Ecto neural progenitor cell (in vitro differentiated cells): Measurements from ENCODE around the gene DNAAF8.
"Not testable (repeated sequence)": the region's sequence is repeated elsewhere in the genome, so short reads cannot be mapped to it uniquely, and the experiment has no call there.

Source experiments
- DNase-seq: peaks from one replicate; pipeline ENCODE4 v3.0.0-alpha.2; 2018; ENCODE audit warnings: low spot score

The DNAAF8 gene

GRCh38 chr16:4783251-4783950 is 49.1 kb downstream of the DNAAF8 start:
- DNase-seq, result no peak

DNA sequence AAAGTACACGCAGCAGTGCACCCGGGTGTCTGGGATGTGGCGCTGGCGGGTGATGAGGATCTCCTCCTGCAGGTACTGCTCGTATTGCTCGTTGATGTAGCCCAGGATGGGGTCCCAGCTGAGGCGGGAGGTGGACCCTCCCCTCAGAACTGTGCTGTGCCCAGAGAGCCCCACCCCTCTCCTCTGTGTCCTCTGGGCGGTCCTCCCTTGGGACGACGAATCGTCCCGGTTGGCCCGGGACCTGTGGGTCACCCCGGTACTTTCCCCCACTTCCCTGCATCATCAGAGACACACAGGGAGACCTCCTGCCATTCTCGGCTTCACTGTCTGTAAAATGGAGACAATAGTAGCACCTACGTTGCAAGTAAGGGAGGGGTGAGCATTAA is 49.6 kb downstream of the DNAAF8 start:
- DNase-seq, result no peak

DNA sequence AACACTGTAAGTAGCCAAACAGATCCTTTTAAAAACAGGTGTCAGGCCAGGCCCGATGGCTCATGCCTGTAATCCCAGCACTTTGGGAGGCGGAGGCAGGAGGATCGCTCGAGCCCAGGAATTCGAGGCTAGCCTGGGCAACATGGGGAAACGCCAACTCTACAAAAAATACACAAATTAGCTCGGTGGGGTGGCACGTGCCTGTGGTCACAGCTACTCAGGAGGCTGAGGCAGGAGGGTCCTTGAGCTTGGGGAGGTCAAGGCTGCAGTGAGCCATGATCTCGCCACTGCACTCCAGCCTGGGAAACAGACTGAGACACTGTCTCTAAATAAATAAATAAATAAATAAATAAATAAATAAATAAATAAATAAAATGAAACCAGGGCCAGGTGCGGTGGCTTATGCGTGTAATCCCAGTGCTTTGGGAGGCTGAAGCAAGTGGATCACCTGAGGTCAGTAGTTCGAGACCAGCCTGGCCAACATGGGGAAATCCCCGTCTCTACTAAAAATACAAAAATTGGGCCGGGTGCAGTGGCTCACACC is 50.2 kb downstream of the DNAAF8 start:
- not testable (repeated sequence) for DNase-seq

DNA sequence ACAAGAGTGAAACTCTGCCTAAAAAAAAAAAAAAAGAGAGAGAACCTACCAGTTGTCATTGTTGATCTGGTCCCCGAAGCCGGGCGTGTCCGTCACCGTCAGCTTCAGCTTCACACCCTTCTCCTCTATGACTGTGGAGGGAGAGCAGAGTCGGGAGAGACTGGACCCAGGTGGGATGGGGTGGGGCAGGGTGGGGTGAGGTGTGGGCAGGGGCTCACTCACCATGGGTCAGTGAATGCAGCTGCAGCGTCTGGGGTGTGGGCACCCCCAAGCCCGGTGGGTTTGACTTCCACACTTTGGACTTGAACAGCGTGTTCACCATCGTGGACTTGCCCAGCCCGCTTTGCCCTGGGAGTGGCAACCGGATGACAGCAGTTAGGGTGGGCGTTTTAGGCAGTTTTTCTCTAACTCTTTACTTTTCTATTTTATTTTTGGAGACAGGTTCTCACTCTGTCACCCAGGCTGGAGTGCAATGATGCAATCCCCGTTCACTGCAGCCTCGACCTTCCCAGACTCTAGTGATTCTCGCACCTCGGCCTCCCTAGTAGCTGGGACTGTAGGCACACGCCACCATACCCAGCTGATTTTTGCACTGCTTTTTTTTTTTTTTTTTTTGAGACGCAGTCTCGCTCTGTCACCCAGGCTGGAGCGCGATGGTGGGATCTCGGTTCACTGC is 51.6 kb downstream of the DNAAF8 start:
- no peak for DNase-seq

DNA sequence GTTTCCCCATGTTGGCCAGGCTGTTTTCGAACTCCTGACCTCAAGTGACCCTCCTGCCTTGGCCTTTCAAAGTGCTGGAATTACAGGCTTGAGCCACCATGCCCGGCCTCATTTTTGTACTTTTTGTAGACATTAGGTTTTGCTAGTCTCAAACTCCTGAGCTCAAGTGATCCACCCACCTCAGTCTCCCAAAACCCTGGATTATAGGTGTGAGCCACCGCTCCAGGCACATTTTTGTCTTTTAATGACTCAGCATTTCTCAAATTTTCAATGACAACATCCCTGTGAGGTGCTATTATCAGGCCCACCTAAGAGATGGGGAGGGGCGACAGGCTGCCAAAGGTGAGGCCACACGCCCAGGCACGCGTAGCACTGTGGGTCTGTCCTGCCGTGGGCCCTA is 52.7 kb downstream of the DNAAF8 start:
- no peak for DNase-seq

DNA sequence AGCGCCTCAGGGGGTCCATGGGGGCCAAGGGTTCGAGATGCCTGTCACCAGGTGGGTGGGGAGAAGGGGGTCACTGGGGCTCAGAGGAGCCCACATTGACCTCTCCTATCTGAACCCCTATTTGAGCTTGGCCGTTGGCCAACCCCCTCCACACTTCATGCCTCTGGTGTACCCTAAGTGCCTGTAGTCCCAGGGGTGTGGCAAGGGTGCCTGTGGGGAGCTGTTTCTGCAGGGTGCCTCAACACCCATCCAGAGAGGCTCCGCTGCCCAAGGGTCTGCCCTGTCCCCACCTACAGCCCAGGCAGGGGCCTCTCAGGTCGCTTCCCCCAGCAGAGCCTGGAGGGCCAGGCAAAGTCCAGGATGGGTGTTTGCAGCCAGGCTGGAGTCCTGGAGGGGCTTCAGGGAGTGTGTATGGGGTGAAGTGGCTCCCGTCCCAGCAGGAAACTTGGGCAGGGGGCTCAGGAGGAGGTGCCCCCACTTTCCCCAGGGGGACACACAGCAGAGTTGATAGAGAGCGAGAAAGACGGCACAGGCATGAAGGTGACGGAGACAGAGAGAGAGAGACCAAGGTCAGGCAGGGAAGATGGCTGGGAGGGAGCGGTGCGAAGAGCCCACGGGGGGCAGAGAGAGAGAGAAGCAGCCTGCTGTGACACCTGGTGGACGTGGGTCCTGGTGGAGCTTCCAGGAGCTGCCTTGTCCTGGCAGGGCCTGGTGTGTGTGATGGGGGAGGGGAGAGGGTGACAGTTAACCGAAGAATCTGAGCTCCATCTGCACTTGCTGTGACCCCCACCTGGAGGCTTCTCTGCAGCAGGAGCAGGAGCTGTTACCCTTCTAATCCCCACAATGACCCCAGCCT is 53.5 kb downstream of the DNAAF8 start, which contains the start of gene SEPTIN12:
Gene SEPTIN12 (minus strand): TSS at position 719 of the 856 bp plus-strand sequence. CDS start 700 bp downstream, at position 19.
- DNase-seq, result no peak

- no peak for DNase-seq
Measured at GRCh38 chr16:4788489-4788889, 54.2 kb downstream of the DNAAF8 start.

DNA sequence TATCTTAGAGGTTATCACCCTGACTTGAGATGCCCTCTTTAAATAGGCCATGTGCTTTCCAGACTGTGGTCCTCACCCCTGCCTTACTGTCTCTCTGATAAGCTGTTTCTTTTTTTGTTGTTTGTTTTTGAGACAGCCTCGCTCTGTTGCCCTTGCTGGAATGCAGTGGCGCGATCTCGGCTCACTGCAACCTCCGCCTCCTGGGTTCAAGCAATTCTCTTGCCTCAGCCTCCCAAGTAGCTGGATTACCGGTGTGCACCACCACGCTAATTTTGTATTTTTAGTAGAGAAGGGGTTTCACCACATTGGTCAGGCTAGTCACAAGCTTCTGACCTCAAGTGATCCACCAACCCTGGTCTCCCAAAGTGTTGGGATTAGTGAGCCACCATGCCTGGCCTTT is 54.6 kb downstream of the DNAAF8 start:
- DNase-seq, result no peak

DNA sequence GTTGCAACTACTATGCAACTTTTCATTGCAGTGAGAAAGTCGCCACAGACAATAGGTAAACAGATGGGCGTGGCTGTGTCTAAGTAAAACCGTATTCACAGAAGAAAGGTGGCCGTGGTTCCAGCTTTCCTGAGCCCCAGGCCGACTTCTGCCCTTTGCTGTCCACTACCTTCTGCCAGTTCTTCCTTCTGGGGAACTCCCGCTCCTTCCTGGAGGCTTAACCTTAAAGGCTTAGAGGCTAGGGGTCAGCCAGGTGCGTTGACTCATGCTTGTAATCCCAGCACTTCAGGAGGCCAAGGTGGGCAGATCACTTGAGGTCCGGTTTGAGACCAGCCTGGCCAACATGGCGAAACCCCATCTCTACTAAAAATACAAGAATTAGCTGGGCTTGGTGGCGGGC is 55.9 kb downstream of the DNAAF8 start:
- no peak for DNase-seq

GRCh38 chr16:4790871-4791270 is 56.5 kb downstream of the DNAAF8 start:
- no peak for DNase-seq

DNA sequence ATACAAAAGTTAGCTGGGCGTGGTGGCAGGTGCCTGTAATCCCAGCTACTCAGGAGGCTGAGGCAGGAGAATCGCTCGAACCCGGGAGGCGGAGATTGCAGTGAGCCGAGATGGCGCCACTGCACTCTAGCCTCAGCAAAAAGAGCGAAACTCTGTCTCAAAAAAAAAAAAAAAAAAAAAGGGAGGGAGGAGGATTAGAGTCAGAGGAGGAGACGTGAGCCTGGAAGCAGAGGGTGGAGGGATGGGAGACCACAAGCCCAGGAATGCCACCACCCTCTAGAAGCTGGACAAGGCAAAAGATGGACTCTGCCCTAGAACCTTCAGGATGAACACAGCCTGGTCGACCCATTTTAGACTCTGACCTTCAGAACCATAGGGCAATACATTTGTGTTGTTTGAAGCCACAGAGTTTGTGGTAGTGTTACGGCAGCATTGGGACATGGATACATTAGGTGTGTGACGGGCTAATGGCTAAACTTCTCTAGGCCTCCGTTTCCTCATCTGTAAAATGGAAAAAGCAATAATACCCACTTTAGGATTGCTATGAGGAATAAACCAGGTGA is 58.7 kb downstream of the DNAAF8 start:
- DNase-seq, result no peak

DNA sequence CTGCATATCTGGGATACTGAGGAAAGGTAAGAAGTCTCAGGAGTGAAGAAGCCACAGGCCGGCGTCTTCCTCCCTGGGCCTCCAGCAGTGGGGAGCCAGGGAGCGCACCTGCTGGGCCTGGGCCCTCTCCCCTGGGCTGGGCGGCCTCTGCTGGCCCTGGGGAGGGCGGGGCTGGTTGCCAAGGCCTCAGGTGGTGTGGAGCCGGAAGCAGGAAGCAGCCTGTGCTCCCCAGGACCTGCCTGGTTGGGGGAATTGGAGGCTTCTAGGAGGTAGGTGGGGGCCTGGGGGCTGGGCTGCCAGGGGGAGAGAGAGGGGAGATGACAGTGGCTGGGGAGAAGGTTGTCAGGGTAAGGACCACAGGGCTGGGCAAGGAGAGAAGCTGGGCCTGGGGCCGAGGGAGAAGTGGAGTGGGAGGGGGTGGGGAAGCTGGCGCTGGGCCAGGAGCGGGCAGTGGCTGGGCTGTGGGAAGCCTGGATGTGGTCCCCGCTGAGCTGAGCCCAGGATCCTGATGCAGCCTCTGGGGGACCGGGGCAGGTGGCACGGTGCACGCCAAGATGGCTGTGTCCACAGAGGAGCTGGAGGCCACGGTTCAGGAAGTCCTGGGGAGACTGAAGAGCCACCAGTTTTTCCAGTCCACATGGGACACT is 61.0 kb downstream of the DNAAF8 start, which contains the start of gene SMIM22:
Gene SMIM22 (plus strand): TSS at position 189 of the 647 bp plus-strand sequence. CDS start 366 bp downstream, at position 555.
- no peak for DNase-seq

DNA sequence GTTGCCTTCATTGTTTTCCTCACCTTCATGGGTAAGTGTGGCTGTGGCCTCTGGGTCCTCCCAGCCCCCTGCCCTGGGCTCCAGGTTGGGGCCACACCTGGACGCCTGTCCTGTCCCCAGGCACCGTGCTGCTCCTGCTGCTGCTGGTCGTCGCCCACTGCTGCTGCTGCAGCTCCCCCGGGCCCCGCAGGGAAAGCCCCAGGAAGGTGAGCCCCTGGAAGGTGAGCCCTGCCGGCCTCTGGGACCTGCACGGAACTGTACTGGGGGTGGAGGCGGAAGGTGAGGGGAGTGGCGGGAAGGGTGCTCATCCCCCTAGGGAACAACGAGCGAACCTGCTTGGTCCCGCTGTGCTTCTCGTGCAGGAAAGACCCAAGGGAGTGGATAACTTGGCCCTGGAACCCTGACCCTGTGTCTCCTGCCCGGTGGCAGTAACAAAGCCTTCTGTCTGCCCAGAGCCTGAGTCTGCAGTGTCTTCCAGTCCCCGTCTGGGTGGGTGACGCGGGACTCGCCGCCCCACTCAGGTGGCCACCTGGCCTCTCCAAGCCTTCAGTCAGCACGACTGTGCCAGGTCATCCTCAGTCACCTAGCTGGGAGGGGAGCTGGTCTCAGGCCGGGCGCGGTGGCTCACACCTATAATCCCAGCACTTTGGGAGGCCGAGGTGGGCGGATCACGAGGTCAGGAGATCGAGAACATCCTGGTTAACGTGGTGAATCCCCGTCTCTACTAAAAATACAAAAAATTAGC is 61.7 kb downstream of the DNAAF8 start:
- no peak for DNase-seq

DNA sequence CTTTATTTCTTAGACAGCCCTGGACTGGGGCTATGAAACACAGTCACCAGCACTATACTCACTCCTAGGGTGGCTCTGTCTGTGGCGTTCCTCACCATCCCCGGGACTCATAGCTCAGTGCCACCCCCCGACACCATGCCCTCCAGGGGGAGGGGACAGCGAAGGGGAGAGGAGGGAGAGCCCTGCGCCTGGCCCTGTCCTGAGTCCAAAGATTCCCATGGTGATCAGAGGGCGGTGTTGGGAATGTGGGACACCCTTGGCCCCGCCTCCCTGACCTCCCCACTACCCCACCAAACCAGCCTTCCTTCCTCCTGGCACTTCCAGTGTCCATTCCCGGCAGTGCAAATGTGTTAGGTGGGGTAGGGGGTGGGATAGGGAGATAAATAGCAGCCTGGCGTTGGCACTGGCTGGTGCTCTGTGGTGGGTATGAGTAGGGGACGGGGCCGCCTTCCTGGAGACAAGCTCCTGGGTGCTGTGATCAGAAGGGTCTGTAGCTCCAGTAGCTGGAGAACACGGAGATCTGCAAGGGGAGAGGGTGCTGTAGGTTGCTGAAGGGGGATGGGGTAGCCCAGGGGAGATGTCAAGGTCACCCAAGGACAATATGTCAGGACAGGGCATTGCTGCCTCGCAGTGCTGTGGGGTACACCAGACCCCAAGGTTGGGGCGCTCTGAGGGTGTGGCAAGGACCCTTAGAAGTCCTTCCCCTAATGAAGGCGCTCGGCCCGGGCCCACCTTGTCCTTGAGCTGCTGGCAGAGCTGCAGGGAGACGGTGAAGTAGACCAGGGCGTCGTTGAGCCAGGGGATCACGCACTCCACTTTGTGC is 62.9 kb downstream of the DNAAF8 start:
- DNase-seq, result no peak

GRCh38 chr16:4797805-4798252 is 63.5 kb downstream of the DNAAF8 start:
- DNase-seq, result no peak

- no peak for DNase-seq
Measured at GRCh38 chr16:4798456-4798855, 64.1 kb downstream of the DNAAF8 start.
